Cerebellar cortex (tissue), 1 donor: ENCODE data around the gene ALDH1A3.

Source experiments
- DNase-seq: peaks from one replicate; pipeline ENCODE4 v3.0.0-alpha.2; 2015; ENCODE audit warnings: low spot score

The ALDH1A3 gene

GRCh38 chr15:100881573-100882336 lies 2.1 kb downstream of the ALDH1A3 start:
- DNase-seq = no peak

- DNase-seq = no peak
These were observed 5.5 kb downstream of the ALDH1A3 start for GRCh38 chr15:100885116-100885515.

- DNase-seq = no peak
These were observed 6.2 kb downstream of the ALDH1A3 start for GRCh38 chr15:100885811-100886210.

- DNase-seq = no peak
These were observed 7.7 kb downstream of the ALDH1A3 start for GRCh38 chr15:100887211-100887913.

GRCh38 chr15:100889385-100890050 lies 9.9 kb downstream of the ALDH1A3 start:
- DNase-seq = no peak

GRCh38 chr15:100890051-100890720 lies 10.6 kb downstream of the ALDH1A3 start:
- DNase-seq = no peak

GRCh38 chr15:100890850-100891249 lies 11.2 kb downstream of the ALDH1A3 start:
- no peak for DNase-seq

- DNase-seq = no peak
These were observed 11.8 kb downstream of the ALDH1A3 start for GRCh38 chr15:100891307-100892012.

- no peak for DNase-seq
These were observed 12.4 kb downstream of the ALDH1A3 start for GRCh38 chr15:100892013-100892355.

GRCh38 chr15:100893261-100893963 lies 13.8 kb downstream of the ALDH1A3 start:
- no peak for DNase-seq

- DNase-seq = no peak
These were observed 14.3 kb downstream of the ALDH1A3 start for GRCh38 chr15:100893964-100894295.

- no peak for DNase-seq
These were observed 16.1 kb downstream of the ALDH1A3 start for GRCh38 chr15:100895721-100896120.

GRCh38 chr15:100897221-100898151 lies 17.9 kb downstream of the ALDH1A3 start:
- DNase-seq = no peak

- DNase-seq = peak; percentile 40
These were observed 18.5 kb downstream of the ALDH1A3 start for GRCh38 chr15:100898152-100898490.

GRCh38 chr15:100898661-100899462 lies 19.2 kb downstream of the ALDH1A3 start:
- no peak for DNase-seq

GRCh38 chr15:100899601-100900000 lies 20.0 kb downstream of the ALDH1A3 start:
- DNase-seq = no peak

- no peak for DNase-seq
These were observed 20.6 kb downstream of the ALDH1A3 start for GRCh38 chr15:100900136-100900794.

GRCh38 chr15:100900795-100901169 lies 21.2 kb downstream of the ALDH1A3 start:
- no peak for DNase-seq

GRCh38 chr15:100901296-100901695 lies 21.7 kb downstream of the ALDH1A3 start:
- DNase-seq = no peak
